ENCODE measurements around the gene IFT81.

IFT81 gene

DNA sequence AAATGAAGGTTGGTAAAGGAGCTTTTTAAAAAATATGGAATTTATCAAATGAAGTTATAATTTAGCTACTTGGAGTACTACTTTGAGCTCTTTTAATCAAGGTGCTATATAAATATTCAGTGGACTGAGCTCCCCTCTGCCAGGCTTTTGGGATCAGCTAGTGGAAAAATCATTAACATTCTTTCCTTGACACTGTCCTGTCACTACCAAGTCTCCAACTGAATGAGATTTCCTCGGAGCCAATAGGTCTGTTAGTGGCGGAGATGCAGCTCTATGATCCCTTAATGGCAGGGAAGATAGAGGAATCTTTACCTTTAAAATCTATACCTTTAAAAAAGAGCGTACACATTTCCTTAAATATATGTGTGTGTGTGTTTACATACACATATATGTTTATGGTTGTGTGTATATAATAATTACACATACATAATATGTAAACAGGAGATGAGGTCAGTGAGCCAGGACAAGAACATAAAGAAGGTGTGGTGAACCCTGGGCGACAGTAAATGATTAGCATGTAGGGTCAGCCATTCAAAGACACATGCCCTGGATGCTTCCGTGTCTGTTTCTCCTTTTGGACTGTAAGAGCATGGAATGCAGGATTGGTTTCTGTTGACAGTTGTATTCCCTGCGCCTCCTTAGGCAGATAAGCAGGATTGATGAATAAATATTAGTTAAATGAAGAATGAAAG lies 109.2 kb downstream of the IFT81 start:
- no peak overlapping the region for H3K27ac ChIP-seq (ENCODE audit: low read length)
- no peaks in the 10 kb centered on the region for H3K79me2 ChIP-seq (ENCODE audit: insufficient read depth, low read length)
- no peak for ATAC-seq (ENCODE audit: insufficient read depth, low read depth)
- no peaks in the 10 kb centered on the region for H3K9me3 ChIP-seq (ENCODE audit: insufficient read depth, low read length, severe bottlenecking)
- H4K20me1 ChIP-seq (ENCODE audit: insufficient read depth, low read length), result no peaks in the 10 kb centered on the region
- H3K4me1 ChIP-seq (ENCODE audit: insufficient read depth, low read length), result no peaks in the 10 kb centered on the region
- no peak overlapping the region for H3K4me2 ChIP-seq (ENCODE audit: insufficient read depth, low read length)
- H3K4me3 ChIP-seq (ENCODE audit: low read depth in 1 of 2, low read length in 2 of 2), result no peak overlapping the region
- no peaks in the 10 kb centered on the region for H3K36me3 ChIP-seq (ENCODE audit: insufficient read depth, low read length)
- H3K9ac ChIP-seq (ENCODE audit: low read depth, low read length), result no peak overlapping the region
- no peak for TF ChIP-seq EZH2 (IDR thresholded peaks at IDR 0.05; ENCODE audit: borderline replicate concordance, low read depth, low read length, severe bottlenecking)
- TF ChIP-seq, protein P1, sequence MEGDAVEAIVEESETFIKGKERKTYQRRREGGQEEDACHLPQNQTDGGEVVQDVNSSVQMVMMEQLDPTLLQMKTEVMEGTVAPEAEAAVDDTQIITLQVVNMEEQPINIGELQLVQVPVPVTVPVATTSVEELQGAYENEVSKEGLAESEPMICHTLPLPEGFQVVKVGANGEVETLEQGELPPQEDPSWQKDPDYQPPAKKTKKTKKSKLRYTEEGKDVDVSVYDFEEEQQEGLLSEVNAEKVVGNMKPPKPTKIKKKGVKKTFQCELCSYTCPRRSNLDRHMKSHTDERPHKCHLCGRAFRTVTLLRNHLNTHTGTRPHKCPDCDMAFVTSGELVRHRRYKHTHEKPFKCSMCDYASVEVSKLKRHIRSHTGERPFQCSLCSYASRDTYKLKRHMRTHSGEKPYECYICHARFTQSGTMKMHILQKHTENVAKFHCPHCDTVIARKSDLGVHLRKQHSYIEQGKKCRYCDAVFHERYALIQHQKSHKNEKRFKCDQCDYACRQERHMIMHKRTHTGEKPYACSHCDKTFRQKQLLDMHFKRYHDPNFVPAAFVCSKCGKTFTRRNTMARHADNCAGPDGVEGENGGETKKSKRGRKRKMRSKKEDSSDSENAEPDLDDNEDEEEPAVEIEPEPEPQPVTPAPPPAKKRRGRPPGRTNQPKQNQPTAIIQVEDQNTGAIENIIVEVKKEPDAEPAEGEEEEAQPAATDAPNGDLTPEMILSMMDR (IDR thresholded peaks at IDR 0.05; ENCODE audit: borderline replicate concordance, extremely low read depth, low read length, poor library complexity, severe bottlenecking), result no peak
- no peak for DNase-seq
- H2AFZ ChIP-seq (ENCODE audit: low read depth, low read length), result no peak overlapping the region
- H3K27me3 ChIP-seq (ENCODE audit: insufficient read depth, low read length, poor library complexity), result no peaks in the 10 kb centered on the region

- Histone ChIP-seq H3K4me1 (ENCODE audit: insufficient read depth, low read length) (no peaks in the 10 kb centered on the region), H3K27ac (ENCODE audit: low read length) (no peak overlapping the region), H2AFZ (ENCODE audit: low read depth, low read length) (no peak overlapping the region), H4K20me1 (ENCODE audit: insufficient read depth, low read length) (no peaks in the 10 kb centered on the region), H3K36me3 (ENCODE audit: insufficient read depth, low read length) (no peaks in the 10 kb centered on the region), H3K4me3 (ENCODE audit: low read depth in 1 of 2, low read length in 2 of 2) (no peak overlapping the region), H3K79me2 (ENCODE audit: insufficient read depth, low read length) (no peaks in the 10 kb centered on the region), H3K9me3 (ENCODE audit: insufficient read depth, low read length, severe bottlenecking) (no peaks in the 10 kb centered on the region), H3K4me2 (ENCODE audit: insufficient read depth, low read length) (no peak overlapping the region), H3K9ac (ENCODE audit: low read depth, low read length) (no peak overlapping the region), H3K27me3 (ENCODE audit: insufficient read depth, low read length, poor library complexity) (no peaks in the 10 kb centered on the region)
- TF ChIP-seq EZH2 (IDR thresholded peaks at IDR 0.05; ENCODE audit: borderline replicate concordance, low read depth, low read length, severe bottlenecking), result no peak
- TF ChIP-seq, protein P1 (IDR thresholded peaks at IDR 0.05; ENCODE audit: borderline replicate concordance, extremely low read depth, low read length, poor library complexity, severe bottlenecking), result no peak
- ATAC-seq (ENCODE audit: insufficient read depth, low read depth), result no peak
- no peak for DNase-seq
Observed at GRCh38 chr12:110234331-110234751, 110.2 kb downstream of the IFT81 start.

GRCh38 chr12:110234755-110235154 lies 110.6 kb downstream of the IFT81 start:
- Histone ChIP-seq H3K79me2 (ENCODE audit: insufficient read depth, low read length) (no peaks in the 10 kb centered on the region), H3K36me3 (ENCODE audit: insufficient read depth, low read length) (no peaks in the 10 kb centered on the region), H3K4me1 (ENCODE audit: insufficient read depth, low read length) (no peaks in the 10 kb centered on the region), H3K9ac (ENCODE audit: low read depth, low read length) (no peak overlapping the region), H3K4me2 (ENCODE audit: insufficient read depth, low read length) (no peak overlapping the region), H3K27me3 (ENCODE audit: insufficient read depth, low read length, poor library complexity) (no peaks in the 10 kb centered on the region), H3K4me3 (ENCODE audit: low read depth in 1 of 2, low read length in 2 of 2) (no peak overlapping the region), H3K27ac (ENCODE audit: low read length) (no peak overlapping the region), H3K9me3 (ENCODE audit: insufficient read depth, low read length, severe bottlenecking) (no peaks in the 10 kb centered on the region), H2AFZ (ENCODE audit: low read depth, low read length) (no peak overlapping the region), H4K20me1 (ENCODE audit: insufficient read depth, low read length) (no peaks in the 10 kb centered on the region)
- ATAC-seq (ENCODE audit: insufficient read depth, low read depth) (no peak), DNase-seq (no peak)
- no peak for TF ChIP-seq EZH2 (IDR thresholded peaks at IDR 0.05; ENCODE audit: borderline replicate concordance, low read depth, low read length, severe bottlenecking)
- TF ChIP-seq, protein P1 (IDR thresholded peaks at IDR 0.05; ENCODE audit: borderline replicate concordance, extremely low read depth, low read length, poor library complexity, severe bottlenecking), result no peak

Data from DND-41 (cell line).